Stimulated activated CD8-positive, alpha-beta memory T cell treated with anti-CD3 and anti-CD28 coated beads, Interleukin-7, amount 100 ng/mL, for 1 hour (primary cell): ENCODE data around the gene CRYAB.
"Not testable (repeated sequence)": the region's sequence is repeated elsewhere in the genome, so short reads cannot be mapped to it uniquely, and the experiment has no call there.

Source experiments
- DNase-seq, 2 donors: peaks; one replicate each; pipeline ENCODE4 v3.0.0-alpha.2; 2020; ENCODE audit warnings: low read depth in 2 of 2

The CRYAB gene

GRCh38 chr11:111933872-111934271 lies 22.3 kb upstream of the CRYAB start:
- DNase-seq, result no peak

GRCh38 chr11:111933176-111933575 lies 21.6 kb upstream of the CRYAB start:
- not testable (repeated sequence) for DNase-seq

GRCh38 chr11:111932611-111932950 lies 21.0 kb upstream of the CRYAB start:
- DNase-seq, result no peak

- DNase-seq, result no peak
These were observed 18.9 kb upstream of the CRYAB start for GRCh38 chr11:111930472-111930871.

GRCh38 chr11:111926505-111927391 lies 15.2 kb upstream of the CRYAB start:
- peak; percentile 90 to 93 for DNase-seq

GRCh38 chr11:111925953-111926352 lies 14.4 kb upstream of the CRYAB start:
- DNase-seq, result no peak

GRCh38 chr11:111923951-111924350 lies 12.4 kb upstream of the CRYAB start:
- DNase-seq, result no peak

GRCh38 chr11:111923351-111923788 lies 11.8 kb upstream of the CRYAB start:
- DNase-seq, result no peak

- DNase-seq, result no peak
These were observed 11.2 kb upstream of the CRYAB start for GRCh38 chr11:111922803-111923202.

GRCh38 chr11:111921541-111922230 lies 10.1 kb upstream of the CRYAB start:
- DNase-seq, result no peak

GRCh38 chr11:111920908-111921307 lies 9.3 kb upstream of the CRYAB start:
- DNase-seq, result no peak

GRCh38 chr11:111918390-111919256 lies 7.1 kb upstream of the CRYAB start, which contains the start of gene C11orf52:
TSS of gene C11orf52 (plus strand) at chr11:111918913. CDS start at chr11:111918973, 60 bp downstream.
- no peak for DNase-seq

- no peak for DNase-seq
These were observed 6.2 kb upstream of the CRYAB start for GRCh38 chr11:111917788-111918187.

- DNase-seq, result no peak
These were observed 5.7 kb upstream of the CRYAB start for GRCh38 chr11:111917312-111917711.

- no peak for DNase-seq
These were observed 5.2 kb upstream of the CRYAB start for GRCh38 chr11:111916768-111917167.

GRCh38 chr11:111913997-111914396 lies 2.4 kb upstream of the CRYAB start:
- DNase-seq, result no peak

- no peak for DNase-seq
These were observed 1.7 kb upstream of the CRYAB start for GRCh38 chr11:111913031-111913861.

GRCh38 chr11:111912535-111912934 lies 965 bp upstream of the CRYAB start, which contains the start of gene HSPB2:
TSS of gene HSPB2 (plus strand) at chr11:111912734. CDS start at chr11:111912830, 96 bp downstream.
- DNase-seq, result no peak

GRCh38 chr11:111910676-111911562 lies 651 bp downstream of the CRYAB start:
- no peak for DNase-seq

- no peak for DNase-seq
These were observed 2.2 kb downstream of the CRYAB start for GRCh38 chr11:111909378-111909777.
